ENCODE data around the gene HLA-B.

GRCh38 chr6:31365864-31366263 is 8.9 kb upstream of the HLA-B start:
- TF ChIP-seq, protein P1, sequence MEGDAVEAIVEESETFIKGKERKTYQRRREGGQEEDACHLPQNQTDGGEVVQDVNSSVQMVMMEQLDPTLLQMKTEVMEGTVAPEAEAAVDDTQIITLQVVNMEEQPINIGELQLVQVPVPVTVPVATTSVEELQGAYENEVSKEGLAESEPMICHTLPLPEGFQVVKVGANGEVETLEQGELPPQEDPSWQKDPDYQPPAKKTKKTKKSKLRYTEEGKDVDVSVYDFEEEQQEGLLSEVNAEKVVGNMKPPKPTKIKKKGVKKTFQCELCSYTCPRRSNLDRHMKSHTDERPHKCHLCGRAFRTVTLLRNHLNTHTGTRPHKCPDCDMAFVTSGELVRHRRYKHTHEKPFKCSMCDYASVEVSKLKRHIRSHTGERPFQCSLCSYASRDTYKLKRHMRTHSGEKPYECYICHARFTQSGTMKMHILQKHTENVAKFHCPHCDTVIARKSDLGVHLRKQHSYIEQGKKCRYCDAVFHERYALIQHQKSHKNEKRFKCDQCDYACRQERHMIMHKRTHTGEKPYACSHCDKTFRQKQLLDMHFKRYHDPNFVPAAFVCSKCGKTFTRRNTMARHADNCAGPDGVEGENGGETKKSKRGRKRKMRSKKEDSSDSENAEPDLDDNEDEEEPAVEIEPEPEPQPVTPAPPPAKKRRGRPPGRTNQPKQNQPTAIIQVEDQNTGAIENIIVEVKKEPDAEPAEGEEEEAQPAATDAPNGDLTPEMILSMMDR (IDR thresholded peaks at IDR 0.05) = no peak
- TF ChIP-seq ZFX (IDR thresholded peaks at IDR 0.05; ENCODE audit: borderline replicate concordance) = no peak

Measured in 22Rv1 (cell line).